ENCODE results near the gene INTS1. TPM values are rescaled to one million over a fixed set of nuclear protein-coding genes. Genes with fewer than 3 reads are reported as not detected.

INTS1 gene
- polyA plus RNA-seq, 2 of the 4 experiments (the other 2 are of a cell fraction), result 14.6 to 48.1 TPM

DNA sequence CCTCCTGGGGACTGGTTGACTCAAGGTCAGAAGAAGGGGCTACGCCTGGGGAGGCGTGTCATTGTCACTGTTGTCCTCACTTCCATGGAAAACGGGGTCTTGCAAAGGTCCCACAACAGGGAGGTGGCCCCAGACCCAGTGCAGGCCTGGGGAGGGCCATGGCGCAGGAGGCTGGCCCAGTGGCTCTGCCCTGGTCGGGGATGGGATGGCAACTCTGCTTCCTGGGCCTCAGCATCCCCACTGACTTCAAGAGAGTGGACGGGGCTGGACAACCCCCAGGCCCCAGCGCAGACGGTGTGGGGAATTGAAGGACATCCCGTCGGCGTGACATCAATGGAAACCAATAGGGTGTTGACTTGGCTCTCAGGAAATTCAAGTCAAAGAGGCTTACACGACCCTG lies 80.1 kb downstream of the INTS1 start (continued):
- TF ChIP-seq RCOR1 (IDR thresholded peaks at IDR 0.05; ENCODE audit: low read depth, low read length), result no peak
- no peak for TF ChIP-seq EP300 (IDR thresholded peaks at IDR 0.05)
- no peak for TF ChIP-seq EHF (CRISPR knock-in tag; IDR thresholded peaks at IDR 0.05)

GRCh38 chr7:1423264-1423811 lies 80.9 kb downstream of the INTS1 start:
- Histone ChIP-seq H3K4me1 (no peaks in the 10 kb centered on the region), H3K27ac (no peak overlapping the region), H3K4me3 (no peak overlapping the region), H3K4me2 (no peak overlapping the region), H3K9me3 (no peaks in the 10 kb centered on the region)
- 46% methylated on average over 5 of the region's 5 CpGs for WGBS (ENCODE audit: missing lambda C conversion rate)
- POLR2A ChIA-PET, result no interaction called here
- FAIRE-seq (no peak), DNase-seq (ENCODE audit: low read depth in 1 of 2, low spot score in 1 of 2) (no peak), ATAC-seq (no peak)
- CTCF ChIA-PET, result interaction anchor here (0.8 to 2.1 kb wide), 3 partner anchors 9 to 51 kb away, joined by 3 to 20 read pairs (median 4); no protein-coding TSS in a partner anchor
- TF ChIP-seq ESRRA (IDR thresholded peaks at IDR 0.05; ENCODE audit: borderline replicate concordance, low read length), result no peak
- no peak for TF ChIP-seq CTCF (IDR thresholded peaks at IDR 0.05)
- TF ChIP-seq, protein P1, sequence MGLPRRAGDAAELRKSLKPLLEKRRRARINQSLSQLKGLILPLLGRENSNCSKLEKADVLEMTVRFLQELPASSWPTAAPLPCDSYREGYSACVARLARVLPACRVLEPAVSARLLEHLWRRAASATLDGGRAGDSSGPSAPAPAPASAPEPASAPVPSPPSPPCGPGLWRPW (IDR thresholded peaks at IDR 0.05), result no peak
- TF ChIP-seq REST (IDR thresholded peaks at IDR 0.05), result no peak
- no peak for TF ChIP-seq GATA3 (IDR thresholded peaks at IDR 0.05; ENCODE audit: borderline replicate concordance)
- TF ChIP-seq, protein P2, sequence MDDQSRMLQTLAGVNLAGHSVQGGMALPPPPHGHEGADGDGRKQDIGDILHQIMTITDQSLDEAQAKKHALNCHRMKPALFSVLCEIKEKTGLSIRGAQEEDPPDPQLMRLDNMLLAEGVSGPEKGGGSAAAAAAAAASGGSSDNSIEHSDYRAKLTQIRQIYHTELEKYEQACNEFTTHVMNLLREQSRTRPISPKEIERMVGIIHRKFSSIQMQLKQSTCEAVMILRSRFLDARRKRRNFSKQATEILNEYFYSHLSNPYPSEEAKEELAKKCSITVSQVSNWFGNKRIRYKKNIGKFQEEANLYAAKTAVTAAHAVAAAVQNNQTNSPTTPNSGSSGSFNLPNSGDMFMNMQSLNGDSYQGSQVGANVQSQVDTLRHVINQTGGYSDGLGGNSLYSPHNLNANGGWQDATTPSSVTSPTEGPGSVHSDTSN (IDR thresholded peaks at IDR 0.05), result no peak
- no peak for TF ChIP-seq TFCP2L1 (CRISPR knock-in tag; IDR thresholded peaks at IDR 0.05)

DNA sequence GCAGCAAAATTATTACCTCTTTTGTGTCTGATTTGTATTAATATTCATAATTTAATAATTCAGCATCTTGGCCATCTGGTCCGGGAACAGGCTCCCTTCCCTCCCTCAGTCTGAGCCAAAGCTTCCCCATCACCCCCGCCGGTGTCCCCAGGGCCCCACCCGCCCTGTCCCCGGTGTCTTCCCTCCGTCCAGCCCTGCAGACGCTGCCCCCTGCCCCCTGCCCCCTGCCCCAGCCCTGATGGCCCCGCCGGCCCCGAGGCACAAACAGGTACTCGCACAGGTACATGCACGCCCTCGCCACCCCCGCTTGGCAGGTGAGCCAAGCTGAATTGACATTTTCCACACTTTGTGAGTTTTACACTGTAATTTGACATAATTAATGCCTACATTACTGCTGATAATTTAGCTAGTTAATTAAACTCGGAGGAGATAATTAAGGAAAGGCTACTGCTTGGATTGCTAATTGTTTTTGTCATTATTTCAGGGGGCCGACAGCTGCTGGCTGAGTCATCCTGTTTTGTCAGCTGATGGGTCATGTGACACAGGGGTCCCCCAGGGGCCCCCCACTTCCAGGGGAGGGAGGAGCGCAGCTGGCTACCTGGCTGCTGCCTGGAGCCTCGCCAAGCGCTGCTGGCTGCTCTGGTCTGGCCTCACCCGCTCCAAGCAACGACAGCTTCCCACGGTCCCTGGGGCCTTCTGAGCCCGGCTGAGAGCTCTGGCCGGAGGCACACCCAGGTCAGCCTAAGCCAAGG lies 81.5 kb downstream of the INTS1 start:
- TF ChIP-seq ELK1 (IDR thresholded peaks at IDR 0.05; ENCODE audit: low read depth, low read length), result no peak
- 0 out of 2 replicates have a peak, but pooled peaks have one; percentile 29 for TF ChIP-seq KDM1A (IDR thresholded peaks at IDR 0.05; ENCODE audit: low read depth)
- peak; percentile 63 for TF ChIP-seq USF2 (IDR thresholded peaks at IDR 0.05)
- TF ChIP-seq JUNB (IDR thresholded peaks at IDR 0.05), result no peak
- no peak for TF ChIP-seq RAD21 (conservative IDR thresholded peaks at IDR 0.05 in 1 of 2, IDR thresholded peaks at IDR 0.05 in 1 of 2)
- TF ChIP-seq FOSB (CRISPR knock-in tag; IDR thresholded peaks at IDR 0.05), result no peak
- TF ChIP-seq, protein P2 (IDR thresholded peaks at IDR 0.05), result no peak
- Histone ChIP-seq H3K4me2 (no peak overlapping the region), H3K27ac (no peak overlapping the region), H3K9me3 (no peaks in the 10 kb centered on the region), H3K4me1 (no peaks in the 10 kb centered on the region), H3K4me3 (no peak overlapping the region)
- 60% methylated on average over 11 of the region's 24 CpGs for WGBS (ENCODE audit: missing lambda C conversion rate)
- ChIA-PET CTCF (interaction anchor here (0.7 to 2.1 kb wide), 6 partner anchors 9 to 228 kb away, joined by 3 to 20 read pairs (median 4); no protein-coding TSS in a partner anchor), POLR2A (interaction anchor here (0.6 kb wide), 1 partner anchor 144 kb away, joined by 3 read pairs; no protein-coding TSS in a partner anchor)
- FAIRE-seq (no peak), DNase-seq (ENCODE audit: low read depth in 1 of 2, low spot score in 1 of 2) (no peak), ATAC-seq (no peak)

Measured in A549 (cell line).